PFSK-1 (cell line): ENCODE measurements around the gene LIPA.

Experiments used
- FOXP2 ChIP-seq: optimal IDR thresholded peaks from 2 replicates; pipeline ENCODE3; 2011; ENCODE audit warnings: borderline replicate concordance, control low read depth, inconsistent platforms; ENCODE audit not compliant: insufficient read depth; ENCODE audit errors: extremely low read length, extremely low read depth
- POLR2AphosphoS5 ChIP-seq: IDR thresholded peaks from 2 replicates; pipeline ENCODE4 v1.6.1; 2012; ENCODE audit warnings: low read depth, mild to moderate bottlenecking, control low read depth, low read length, moderate library complexity
- REST ChIP-seq, 2 experiments: IDR thresholded peaks; 2 replicates each; pipeline versions ENCODE4 v1.6.1 to v1.8.0; 2011 to 2012; ENCODE audit warnings: low read depth in 2 of 2, low read length in 2 of 2, control low read depth in 1 of 2, inconsistent platforms in 1 of 2, mild to moderate bottlenecking in 1 of 2, moderate library complexity in 1 of 2; ENCODE audit not compliant: insufficient read depth in 1 of 2
- SIN3A ChIP-seq: IDR thresholded peaks from 2 replicates; pipeline ENCODE4 v1.6.1; 2012; ENCODE audit warnings: mild to moderate bottlenecking, low read length, moderate library complexity, borderline replicate concordance; ENCODE audit not compliant: insufficient read depth
- TAF1 ChIP-seq: IDR thresholded peaks from 2 replicates; pipeline ENCODE4 v1.6.1; 2012; ENCODE audit warnings: low read length, control low read depth, borderline replicate concordance; ENCODE audit not compliant: insufficient read depth

Gene LIPA

GRCh38 chr10:89271532-89271931 is 20.0 kb upstream of the LIPA start:
- TF ChIP-seq FOXP2 (no peak), SIN3A (no peak), TAF1 (no peak), REST (IDR thresholded peaks at IDR 0.05; ENCODE audit: insufficient read depth in 1 of 2, low read depth in 2 of 2, low read length in 2 of 2) (no peak), POLR2AphosphoS5 (no peak)

- no peak for TF ChIP-seq REST (IDR thresholded peaks at IDR 0.05; ENCODE audit: insufficient read depth in 1 of 2, low read depth in 2 of 2, low read length in 2 of 2)
- TF ChIP-seq FOXP2, result no peak
- no peak for TF ChIP-seq POLR2AphosphoS5
- TF ChIP-seq TAF1, result no peak
- TF ChIP-seq SIN3A, result no peak
Measured at GRCh38 chr10:89270153-89270483, 18.5 kb upstream of the LIPA start.

GRCh38 chr10:89269433-89270152 is 18.0 kb upstream of the LIPA start:
- TF ChIP-seq SIN3A (no peak), POLR2AphosphoS5 (no peak), REST (IDR thresholded peaks at IDR 0.05; ENCODE audit: insufficient read depth in 1 of 2, low read depth in 2 of 2, low read length in 2 of 2) (no peak), FOXP2 (no peak), TAF1 (no peak)

- TF ChIP-seq SIN3A, result no peak
- TF ChIP-seq FOXP2, result no peak
- TF ChIP-seq REST (IDR thresholded peaks at IDR 0.05; ENCODE audit: insufficient read depth in 1 of 2, low read depth in 2 of 2, low read length in 2 of 2), result no peak
- no peak for TF ChIP-seq POLR2AphosphoS5
- TF ChIP-seq TAF1, result no peak
Measured at GRCh38 chr10:89266721-89267453, 15.3 kb upstream of the LIPA start.
